Activated naive CD4-positive, alpha-beta T cell treated with anti-CD3 and anti-CD28 coated beads, Interleukin-2, amount 50 U/mL, for 72 hours (primary cell): ENCODE data around the gene SAT2. TPM values are rescaled to one million over a fixed set of nuclear protein-coding genes. Genes with fewer than 3 reads are reported as not detected.
"Not testable (repeated sequence)": the region's sequence is repeated elsewhere in the genome, so short reads cannot be mapped to it uniquely, and the experiment has no call there.

Experiments used
- ATAC-seq, 2 donors: fragments of 150-1000 bp; cut with Tn5 transposase; 2 replicates each; pipeline ENCODE4 v1.10.0; 2021; ENCODE audit warnings: mild to moderate bottlenecking in 2 of 2, moderate library complexity in 2 of 2
- DNase-seq, 2 donors: peaks; one replicate each; pipeline ENCODE4 v3.0.0; 2021 to 2022; ENCODE audit warnings: low spot score in 2 of 2
- H3K27ac Mint-ChIP-seq, 2 donors: one replicate each; pipeline ENCODE4 v1.8.0; 2022; ENCODE audit warnings: mild to moderate bottlenecking in 2 of 2, mixed read lengths in 2 of 2
- H3K36me3 Mint-ChIP-seq, 2 donors: one replicate each; pipeline ENCODE4 v1.8.0; 2022; ENCODE audit warnings: mixed read lengths in 2 of 2
- H3K9me3 Mint-ChIP-seq, 2 donors: one replicate each; pipeline ENCODE4 v1.8.0; 2022; ENCODE audit warnings: mixed read lengths in 2 of 2
- total RNA-seq, 2 donors: library from RNA; stranded (reverse); gene quantifications; one replicate each; pipeline ENCODE4 v1.2.3, GENCODE V29; 2022

The SAT2 gene
- total RNA-seq, 2 donors from 2014 or later: 24.4 to 49.6 TPM

- ATAC-seq: no peak
- H3K9me3 Mint-ChIP-seq: no peaks in the 10 kb centered on the region
Measured at GRCh38 chr17:7646457-7646856, 18.8 kb upstream of the SAT2 start.

DNA sequence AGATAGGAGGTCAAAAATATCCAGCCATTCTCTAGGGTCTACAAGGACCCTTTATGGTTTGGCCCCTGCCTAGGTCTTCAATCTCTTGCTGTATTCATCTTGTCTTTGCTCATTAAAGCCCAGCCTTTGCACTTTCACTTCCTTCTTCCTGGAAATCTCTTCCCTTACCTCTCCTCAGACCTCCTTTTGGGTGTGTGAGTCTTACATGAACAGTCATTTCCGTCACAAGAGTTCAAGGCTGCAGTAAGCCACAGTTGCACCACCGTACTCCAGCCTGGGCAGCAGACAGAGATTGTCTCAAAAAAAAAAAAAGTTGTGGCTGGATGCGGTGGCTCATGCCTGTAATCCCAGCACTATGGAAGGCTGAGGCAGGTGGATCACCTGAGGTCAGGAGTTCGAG, 17.2 kb upstream of the SAT2 start:
- H3K9me3 Mint-ChIP-seq: no peaks in the 10 kb centered on the region
- no peaks in the 10 kb centered on the region for H3K36me3 Mint-ChIP-seq
- ATAC-seq: peak; percentile 59 to 72
- H3K27ac Mint-ChIP-seq: no peak overlapping the region
- DNase-seq: no peak

More at GRCh38 chr17:7646457-7646856, 18.8 kb upstream of the SAT2 start:
- H3K36me3 Mint-ChIP-seq: no peaks in the 10 kb centered on the region
- no peak for DNase-seq
- no peak overlapping the region for H3K27ac Mint-ChIP-seq

- not testable (repeated sequence) for H3K36me3 Mint-ChIP-seq, H3K9me3 Mint-ChIP-seq, H3K27ac Mint-ChIP-seq, ATAC-seq, DNase-seq
Measured at GRCh38 chr17:7641635-7642034, 14.0 kb upstream of the SAT2 start.

DNA sequence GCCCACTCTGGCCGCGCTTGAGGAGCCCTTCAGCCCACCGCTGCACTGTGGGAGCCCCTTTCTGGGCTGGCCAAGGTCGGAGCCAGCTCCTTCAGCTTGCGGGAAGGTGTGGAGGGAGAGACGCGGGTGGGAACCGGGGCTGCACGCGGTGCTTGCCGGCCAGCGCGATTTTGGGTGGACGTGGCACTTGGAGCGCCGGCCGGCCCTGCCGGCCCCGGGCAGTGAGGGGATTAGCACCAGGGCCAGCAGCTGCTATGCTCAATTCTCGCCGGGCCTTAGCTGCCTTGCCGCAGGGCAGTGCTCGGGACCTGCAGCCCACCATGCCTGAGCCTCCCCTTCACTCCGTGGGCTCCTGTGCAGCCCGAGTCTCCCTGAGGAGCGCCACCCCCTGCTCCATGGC, 13.2 kb upstream of the SAT2 start:
- no peaks in the 10 kb centered on the region for H3K9me3 Mint-ChIP-seq
- no peak overlapping the region for H3K27ac Mint-ChIP-seq
- DNase-seq (no peak), ATAC-seq (no peak)
- H3K36me3 Mint-ChIP-seq: no peaks in the 10 kb centered on the region

- no peak overlapping the region for H3K27ac Mint-ChIP-seq
- no peak for ATAC-seq
- no peak for DNase-seq
- no peaks in the 10 kb centered on the region for H3K9me3 Mint-ChIP-seq
- H3K36me3 Mint-ChIP-seq: no peaks in the 10 kb centered on the region
Measured at GRCh38 chr17:7636163-7636562, 8.5 kb upstream of the SAT2 start.

DNA sequence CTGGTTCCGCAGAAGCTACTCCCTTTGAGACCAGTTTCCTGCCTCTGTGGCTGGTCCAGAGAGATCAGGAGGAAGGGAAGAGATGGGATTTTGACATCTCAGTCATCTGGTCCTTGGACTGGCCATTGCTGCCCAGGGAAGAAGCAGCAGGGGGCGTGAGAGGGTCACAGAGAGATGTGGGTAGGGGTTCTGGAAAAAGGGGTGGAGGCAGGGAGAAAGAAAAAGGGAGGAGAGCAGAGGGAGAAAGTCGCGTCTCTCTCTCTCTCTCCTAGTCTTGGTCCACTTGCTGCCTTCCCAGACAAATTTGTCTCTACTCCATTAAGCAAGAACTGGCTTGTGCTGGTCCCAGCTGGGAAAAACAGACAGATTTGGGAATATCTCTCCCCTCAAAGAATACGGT, 6.8 kb upstream of the SAT2 start:
- Mint-ChIP-seq H3K27ac (no peak overlapping the region), H3K9me3 (no peaks in the 10 kb centered on the region), H3K36me3 (no peaks in the 10 kb centered on the region)
- peak in 1 of 2 donors; percentile 31 for DNase-seq
- peak in 1 of 2 donors; percentile 49 for ATAC-seq

- ATAC-seq (no peak), DNase-seq (no peak)
- H3K36me3 Mint-ChIP-seq: no peaks in the 10 kb centered on the region
- no peaks in the 10 kb centered on the region for H3K9me3 Mint-ChIP-seq
- H3K27ac Mint-ChIP-seq: no peak overlapping the region
Measured at GRCh38 chr17:7633093-7633492, 5.5 kb upstream of the SAT2 start.

- DNase-seq: peak in 1 of 2 donors; percentile 42
- peak in 1 of 2 donors; percentile 37 for ATAC-seq
- no peak overlapping the region for H3K27ac Mint-ChIP-seq
- H3K36me3 Mint-ChIP-seq: no peaks in the 10 kb centered on the region
- no peaks in the 10 kb centered on the region for H3K9me3 Mint-ChIP-seq
Measured at GRCh38 chr17:7632492-7632894, 4.9 kb upstream of the SAT2 start.

DNA sequence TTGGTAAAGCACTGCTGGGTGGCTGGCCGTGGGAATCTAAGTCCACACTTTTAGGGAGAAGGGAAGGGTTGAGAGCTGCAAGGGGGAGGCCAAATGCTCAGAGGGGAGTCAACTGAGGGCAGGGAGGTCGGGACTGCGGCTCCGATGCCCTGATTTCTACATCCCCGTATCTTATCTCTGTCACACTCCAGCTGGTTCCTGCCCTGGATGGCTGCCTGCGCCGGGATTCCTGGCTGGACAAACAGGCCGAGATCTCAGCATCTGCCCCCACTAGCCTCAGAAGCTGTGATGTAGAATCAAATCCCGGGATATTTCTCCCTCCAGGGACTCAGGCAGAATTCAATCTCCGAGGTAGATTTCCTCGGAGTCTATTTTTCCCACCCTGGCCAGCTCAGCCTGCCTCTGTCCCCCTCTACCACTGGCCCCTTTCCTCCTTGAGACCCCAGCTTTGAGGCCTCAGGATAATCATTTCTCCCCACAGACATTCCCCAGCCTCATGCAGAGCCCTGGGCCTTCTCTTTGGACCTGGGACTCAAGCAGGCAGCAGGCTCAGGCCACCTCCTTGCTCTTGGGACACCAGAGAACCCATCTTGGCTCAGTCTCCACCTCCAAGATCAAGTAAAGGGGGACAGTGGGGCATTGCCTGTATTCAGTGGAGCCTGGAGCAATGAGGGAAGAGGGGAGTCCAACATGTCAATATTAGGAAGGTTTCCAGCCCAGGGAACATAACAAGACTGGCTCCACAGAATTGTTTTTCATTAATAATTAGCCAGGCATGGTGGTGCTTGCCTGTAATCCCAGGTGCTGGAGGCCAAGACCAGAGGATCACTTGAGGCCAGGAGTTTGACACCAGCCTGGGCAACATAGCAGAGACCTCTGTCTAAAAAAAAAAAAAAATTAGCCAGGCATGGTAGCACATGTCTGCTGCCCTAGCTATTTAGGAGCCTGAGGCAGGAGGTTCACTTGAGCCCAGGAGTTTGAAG, 4.1 kb upstream of the SAT2 start:
- Mint-ChIP-seq H3K27ac (no peak overlapping the region), H3K9me3 (no peaks in the 10 kb centered on the region), H3K36me3 (no peaks in the 10 kb centered on the region)
- no peak for ATAC-seq
- DNase-seq: no peak

GRCh38 chr17:7629939-7630571, 2.4 kb upstream of the SAT2 start, which contains the start of gene SHBG:
SHBG (plus strand) TSS chr17:7630135; CDS start chr17:7630173, 38 bp downstream.
- Mint-ChIP-seq H3K9me3 (no peaks in the 10 kb centered on the region), H3K36me3 (no peaks in the 10 kb centered on the region), H3K27ac (no peak within 1 kb of the TSS)
- no peak for ATAC-seq
- no peak for DNase-seq

- ATAC-seq (no peak), DNase-seq (no peak)
- Mint-ChIP-seq H3K9me3 (no peaks in the 10 kb centered on the region), H3K27ac (peak overlapping the region; percentile 80 to 94), H3K36me3 (no peaks in the 10 kb centered on the region)
Measured at GRCh38 chr17:7626956-7627249, 718 bp downstream of the SAT2 start.

DNA sequence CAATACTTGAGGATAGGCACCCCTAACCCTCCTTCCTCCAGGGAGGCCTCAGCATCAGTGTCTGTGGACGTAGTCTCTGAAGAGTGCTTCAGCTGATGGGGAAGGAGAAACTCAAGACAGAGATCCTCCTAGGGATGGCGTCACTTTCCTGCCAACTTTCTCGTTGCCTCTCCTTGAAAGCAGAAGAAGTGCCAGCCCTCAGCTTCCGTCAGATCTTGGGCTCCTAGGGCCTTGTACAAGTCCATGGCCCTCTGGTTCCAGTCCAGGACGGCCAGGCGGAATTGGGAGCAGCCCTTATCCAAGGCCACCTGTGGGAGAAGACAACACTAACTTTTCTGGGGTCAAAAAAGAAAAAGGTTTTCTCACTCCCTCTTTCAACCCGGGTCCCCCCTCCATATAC, 1.3 kb downstream of the SAT2 start:
- no peaks in the 10 kb centered on the region for H3K36me3 Mint-ChIP-seq
- peak overlapping the region in 1 of 2 donors; percentile 94 for H3K27ac Mint-ChIP-seq
- DNase-seq (no peak), ATAC-seq (no peak)
- H3K9me3 Mint-ChIP-seq: no peaks in the 10 kb centered on the region

GRCh38 chr17:7625749-7626148, 1.9 kb downstream of the SAT2 start:
- H3K36me3 Mint-ChIP-seq, H3K9me3 Mint-ChIP-seq, ATAC-seq, DNase-seq, H3K27ac Mint-ChIP-seq: not testable (repeated sequence)

DNA sequence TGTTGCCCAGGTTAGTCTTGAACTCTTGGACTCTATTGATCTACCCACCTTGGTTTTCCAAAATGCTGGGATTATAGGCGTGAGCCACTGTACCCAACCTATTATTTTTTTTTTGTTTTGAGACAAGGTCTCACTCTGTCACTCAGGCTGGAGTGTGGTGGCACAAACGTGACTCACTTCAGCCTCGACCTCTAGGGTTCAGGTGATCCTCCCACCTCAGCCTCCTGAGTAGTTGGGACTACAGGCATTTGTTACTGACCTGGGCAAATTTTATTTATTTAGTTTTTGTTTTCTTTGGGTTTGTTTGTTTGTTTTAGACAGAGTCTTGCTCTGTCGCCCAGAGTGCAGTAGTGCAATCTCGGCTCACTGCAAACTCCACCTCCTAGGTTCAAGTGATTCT, 4.0 kb downstream of the SAT2 start:
- DNase-seq: no peak
- Mint-ChIP-seq H3K9me3 (no peaks in the 10 kb centered on the region), H3K36me3 (no peaks in the 10 kb centered on the region), H3K27ac (no peak overlapping the region)
- ATAC-seq: no peak

GRCh38 chr17:7620835-7621234, 6.8 kb downstream of the SAT2 start:
- no peak for ATAC-seq
- H3K27ac Mint-ChIP-seq: no peak overlapping the region
- no peaks in the 10 kb centered on the region for H3K9me3 Mint-ChIP-seq
- DNase-seq: no peak
- H3K36me3 Mint-ChIP-seq: no peaks in the 10 kb centered on the region

DNA sequence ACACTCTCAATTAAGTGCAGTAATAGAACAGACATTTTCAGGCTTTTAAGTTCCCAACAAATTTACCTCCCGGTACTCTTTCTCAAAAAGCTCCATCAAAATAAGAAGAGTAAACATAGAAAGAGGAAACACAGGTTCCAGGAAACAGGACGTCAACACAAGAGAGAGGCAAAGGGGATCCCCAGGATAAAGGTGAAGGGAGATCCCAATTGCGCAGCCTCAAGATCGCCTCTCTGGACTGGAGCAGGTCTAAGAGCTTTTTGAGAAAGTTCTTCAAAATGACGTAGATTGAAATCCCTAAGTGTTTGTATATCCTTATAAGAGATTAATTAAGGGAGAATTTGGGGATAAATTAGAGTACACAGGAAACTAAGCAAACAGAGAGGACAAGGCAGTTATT, 9.0 kb downstream of the SAT2 start:
- peak overlapping the region in 1 of 2 donors; percentile 12 for H3K27ac Mint-ChIP-seq
- peaks cover 4 to 6% of the 10 kb centered on the region in 2 donors for H3K36me3 Mint-ChIP-seq
- ATAC-seq (no peak), DNase-seq (no peak)
- no peaks in the 10 kb centered on the region for H3K9me3 Mint-ChIP-seq

- Mint-ChIP-seq H3K9me3 (no peaks in the 10 kb centered on the region), H3K27ac (peak overlapping the region; percentile 84 to 89), H3K36me3 (peaks cover 13 to 20% of the 10 kb centered on the region in 2 donors)
- DNase-seq (no peak), ATAC-seq (no peak)
Measured at GRCh38 chr17:7615265-7615747, 12.3 kb downstream of the SAT2 start.
